Omental fat pad (tissue), 4 donors: ENCODE measurements around the gene BRK1. TPM values are rescaled to one million over a fixed set of nuclear protein-coding genes. Genes with fewer than 3 reads are reported as not detected.
"Not testable (repeated sequence)": the region's sequence is repeated elsewhere in the genome, so short reads cannot be mapped to it uniquely, and the experiment has no call there.

Experiments used
- ATAC-seq: fragments of 150-250 bp; one replicate; pipeline ENCODE4 v1.9.1; 2016; ENCODE audit warnings: mild to moderate bottlenecking, moderate library complexity; ENCODE audit not compliant: low FRiP score
- DNase-seq: peaks from one replicate; pipeline ENCODE4 v3.0.0-alpha.2; 2019; ENCODE audit warnings: low spot score
- total RNA-seq, 4 donors: library from RNA; depleted of rRNA; stranded (reverse); fragments of >200 nt; gene quantifications; one replicate each; pipeline ENCODE4 v1.1.0, GENCODE V29; 2016
- TF ChIP-seq, protein P1 (sequence below), 3 donors: fragments of 450-650 bp; IDR thresholded peaks; one replicate each; pipeline ENCODE4 v1.5.1; 2016 to 2017; ENCODE audit warnings: antibody characterized with exemption in 3 of 3, mild to moderate bottlenecking in 3 of 3, moderate library complexity in 2 of 3

The BRK1 gene
- total RNA-seq, 4 donors from 2014 or later = 88.3 to 133 (median 93.7) TPM

DNA sequence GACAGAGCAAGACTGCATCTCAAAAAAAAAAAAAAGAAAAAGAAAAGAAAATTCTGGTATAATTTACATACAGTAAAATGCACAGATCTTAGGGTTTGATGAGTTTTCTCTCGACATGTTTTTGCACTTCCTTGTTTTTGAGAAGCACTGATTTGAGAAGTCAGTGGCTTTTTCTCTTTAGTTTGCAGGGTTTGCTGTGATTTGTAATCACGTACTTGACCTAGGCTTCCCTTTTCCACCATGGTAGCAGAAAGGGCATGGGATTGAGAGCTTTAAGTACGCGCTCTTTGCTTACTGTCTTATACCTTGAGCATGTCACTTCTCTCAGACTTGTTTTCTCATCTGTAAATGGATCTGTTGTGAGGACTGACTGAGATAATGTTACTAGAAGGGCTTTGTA is 30.2 kb downstream of the BRK1 start:
- DNase-seq (no peak), ATAC-seq (no peak)
- TF ChIP-seq, protein P1, sequence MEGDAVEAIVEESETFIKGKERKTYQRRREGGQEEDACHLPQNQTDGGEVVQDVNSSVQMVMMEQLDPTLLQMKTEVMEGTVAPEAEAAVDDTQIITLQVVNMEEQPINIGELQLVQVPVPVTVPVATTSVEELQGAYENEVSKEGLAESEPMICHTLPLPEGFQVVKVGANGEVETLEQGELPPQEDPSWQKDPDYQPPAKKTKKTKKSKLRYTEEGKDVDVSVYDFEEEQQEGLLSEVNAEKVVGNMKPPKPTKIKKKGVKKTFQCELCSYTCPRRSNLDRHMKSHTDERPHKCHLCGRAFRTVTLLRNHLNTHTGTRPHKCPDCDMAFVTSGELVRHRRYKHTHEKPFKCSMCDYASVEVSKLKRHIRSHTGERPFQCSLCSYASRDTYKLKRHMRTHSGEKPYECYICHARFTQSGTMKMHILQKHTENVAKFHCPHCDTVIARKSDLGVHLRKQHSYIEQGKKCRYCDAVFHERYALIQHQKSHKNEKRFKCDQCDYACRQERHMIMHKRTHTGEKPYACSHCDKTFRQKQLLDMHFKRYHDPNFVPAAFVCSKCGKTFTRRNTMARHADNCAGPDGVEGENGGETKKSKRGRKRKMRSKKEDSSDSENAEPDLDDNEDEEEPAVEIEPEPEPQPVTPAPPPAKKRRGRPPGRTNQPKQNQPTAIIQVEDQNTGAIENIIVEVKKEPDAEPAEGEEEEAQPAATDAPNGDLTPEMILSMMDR (IDR thresholded peaks at IDR 0.05) = no peak

DNA sequence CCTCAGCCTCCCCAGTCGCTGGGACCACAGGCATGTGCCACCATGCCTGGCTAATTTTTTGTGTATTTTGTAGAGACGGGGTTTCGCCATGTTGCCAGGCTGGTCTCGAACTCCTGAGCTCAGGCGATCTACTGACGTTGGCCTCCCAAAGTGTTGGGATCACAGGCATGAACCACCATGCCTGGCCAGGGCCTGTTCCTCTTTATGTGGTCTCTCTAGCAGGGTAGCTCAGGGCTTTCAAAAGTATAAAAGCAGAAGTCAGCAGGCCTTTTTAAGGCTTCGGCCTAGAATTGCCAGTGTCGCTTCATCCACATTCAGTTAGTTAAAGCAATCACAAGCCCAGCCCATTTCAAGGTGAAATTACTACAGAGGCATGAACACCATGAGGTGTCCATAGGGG is 33.8 kb downstream of the BRK1 start:
- DNase-seq (no peak), ATAC-seq (no peak)
- TF ChIP-seq, protein P1 (IDR thresholded peaks at IDR 0.05) = no peak

DNA sequence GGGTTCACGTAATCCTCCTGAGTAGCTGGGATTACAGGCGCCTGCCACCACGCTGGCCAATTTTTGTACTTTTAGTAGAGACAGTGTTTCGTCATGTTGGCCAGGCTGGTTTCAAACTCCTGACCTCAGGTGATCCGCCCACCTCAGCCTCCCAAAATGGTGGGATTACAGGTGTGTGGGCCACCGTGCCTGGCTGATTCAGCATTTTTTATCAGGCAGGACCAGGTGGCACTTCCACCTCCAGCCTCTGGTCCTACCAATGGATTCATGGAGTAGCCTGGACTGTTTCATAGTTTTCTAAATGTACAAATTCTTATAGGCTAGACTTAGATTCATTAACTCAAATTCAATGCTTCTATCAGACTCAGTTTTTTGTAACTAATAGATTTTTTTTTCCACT is 35.5 kb downstream of the BRK1 start:
- DNase-seq (no peak), ATAC-seq (no peak)
- TF ChIP-seq, protein P1 (IDR thresholded peaks at IDR 0.05) = no peak

DNA sequence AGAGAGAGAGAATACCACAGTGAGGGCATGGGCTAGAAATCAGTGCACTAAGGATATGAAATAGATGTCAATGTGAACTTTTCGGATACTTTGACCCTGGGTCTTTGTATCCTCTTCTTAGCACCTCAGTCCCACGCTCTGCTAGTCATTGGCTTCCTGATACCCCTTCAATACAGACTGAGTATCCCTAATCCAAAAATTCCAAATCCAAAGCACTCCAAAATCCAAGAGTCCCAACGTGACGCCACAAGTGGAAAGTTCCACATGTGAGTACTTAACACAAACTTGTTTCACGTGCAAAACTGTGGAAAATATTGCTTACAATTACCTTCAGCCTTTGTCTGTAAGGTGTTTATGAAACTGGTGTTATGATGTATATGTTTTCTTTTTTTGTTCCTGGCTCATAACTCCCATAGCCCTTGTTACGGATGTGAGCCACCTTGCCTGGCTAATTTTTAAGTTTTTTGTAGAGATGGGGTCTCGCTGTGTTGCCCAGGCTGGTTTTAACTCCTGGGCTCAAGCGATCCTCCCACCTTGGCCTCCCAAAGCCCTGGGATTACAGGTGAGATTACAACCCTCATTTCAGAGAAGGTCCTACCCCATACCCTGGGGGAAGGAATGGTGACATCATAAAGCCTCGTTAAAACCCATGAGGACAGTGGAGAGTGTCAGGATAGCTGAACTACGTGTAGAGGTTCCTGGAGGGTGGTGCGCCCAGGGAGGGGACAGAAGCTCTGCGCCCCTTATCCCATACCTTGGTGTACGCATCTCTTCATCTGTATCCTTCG is 39.1 kb downstream of the BRK1 start:
- TF ChIP-seq, protein P1 (IDR thresholded peaks at IDR 0.05) = no peak
- DNase-seq (no peak), ATAC-seq (no peak)

DNA sequence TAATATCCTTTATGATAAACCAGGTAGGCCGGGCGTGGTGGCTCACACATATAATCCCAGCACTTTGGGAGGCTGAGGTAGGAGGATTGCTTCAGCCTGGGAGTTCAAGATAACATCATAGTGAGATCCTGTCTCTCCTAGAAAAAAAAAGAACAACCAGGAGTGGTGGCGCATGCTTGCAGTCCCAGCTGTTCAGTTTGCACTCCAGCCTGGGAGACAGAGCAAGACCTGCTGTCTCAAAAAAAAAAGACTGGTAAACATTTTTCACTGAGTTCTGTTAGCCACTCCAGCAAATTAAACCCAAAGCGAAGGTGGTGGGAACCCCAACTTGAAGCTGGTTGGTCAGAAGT is 39.6 kb downstream of the BRK1 start:
- TF ChIP-seq, protein P1 (IDR thresholded peaks at IDR 0.05) = no peak
- ATAC-seq = no peak
- no peak for DNase-seq

DNA sequence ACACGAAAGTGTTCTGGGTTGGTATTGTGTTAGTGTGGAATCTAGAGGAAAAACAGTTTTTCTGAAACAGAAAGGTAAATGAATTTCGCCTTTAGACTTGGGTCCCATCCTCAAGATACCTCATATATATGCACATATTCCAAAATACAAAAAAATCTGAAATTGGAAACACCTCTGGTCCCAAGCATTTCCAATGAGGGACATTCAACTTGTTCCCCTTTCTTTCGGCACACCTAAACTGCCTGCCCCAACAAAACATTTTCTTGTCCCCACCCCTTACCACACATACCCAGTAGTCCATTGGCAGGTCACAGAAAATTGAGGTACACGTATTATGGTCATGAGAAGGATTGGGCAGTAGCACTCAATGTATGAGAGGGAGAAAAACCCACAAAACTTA is 40.2 kb downstream of the BRK1 start:
- TF ChIP-seq, protein P1 (IDR thresholded peaks at IDR 0.05) = no peak
- ATAC-seq = no peak
- DNase-seq = no peak

DNA sequence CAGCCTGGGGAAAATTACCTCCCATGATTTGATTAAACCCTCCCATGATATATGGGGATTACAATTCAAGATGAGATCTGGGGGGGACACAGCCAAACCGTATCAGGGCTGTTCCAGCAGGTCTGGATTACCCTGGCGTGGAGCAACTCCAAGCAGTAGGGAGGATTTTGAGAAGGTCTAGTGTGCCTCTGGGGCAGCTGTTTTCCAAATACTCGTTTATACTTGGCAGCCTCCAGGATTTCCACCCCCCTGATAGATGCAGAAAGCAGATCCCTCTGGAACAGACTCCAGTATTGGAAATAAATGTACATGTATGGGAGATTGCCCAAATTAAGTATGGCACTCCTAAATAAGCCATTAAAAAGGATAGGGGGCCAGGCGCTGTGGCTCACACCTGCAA is 41.6 kb downstream of the BRK1 start:
- TF ChIP-seq, protein P1 (IDR thresholded peaks at IDR 0.05) = no peak
- no peak for DNase-seq
- no peak for ATAC-seq

DNA sequence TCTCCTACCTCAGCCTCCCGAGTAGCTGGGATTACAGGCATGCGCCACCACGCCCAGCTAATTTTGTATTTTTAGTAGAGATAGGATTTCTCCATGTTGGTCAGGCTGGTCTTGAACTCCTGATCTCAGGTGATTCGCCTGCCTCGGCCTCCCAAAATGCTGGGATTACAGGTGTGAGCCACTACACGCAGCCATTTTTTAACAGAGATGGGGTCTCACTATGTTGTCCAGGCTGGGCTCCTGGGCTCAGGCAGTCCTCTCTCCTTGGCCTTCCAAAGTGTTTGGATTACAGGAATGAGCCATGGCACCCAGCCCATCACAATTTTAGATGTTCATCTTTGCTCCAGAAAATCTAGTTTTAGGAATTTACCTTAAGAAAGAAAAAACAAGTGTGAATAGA is 43.1 kb downstream of the BRK1 start:
- not testable (repeated sequence) for DNase-seq, ATAC-seq
